GM21737 (cell line): ENCODE data around the gene SEMA3A.

ENCODE experiments used
- ATAC-seq: cut with Tn5 transposase; IDR thresholded peaks from one replicate; pipeline ENCODE4 v1.9.1; 2021; ENCODE audit warnings: mild to moderate bottlenecking, moderate library complexity; ENCODE audit not compliant: unreplicated experiment

Gene SEMA3A

DNA sequence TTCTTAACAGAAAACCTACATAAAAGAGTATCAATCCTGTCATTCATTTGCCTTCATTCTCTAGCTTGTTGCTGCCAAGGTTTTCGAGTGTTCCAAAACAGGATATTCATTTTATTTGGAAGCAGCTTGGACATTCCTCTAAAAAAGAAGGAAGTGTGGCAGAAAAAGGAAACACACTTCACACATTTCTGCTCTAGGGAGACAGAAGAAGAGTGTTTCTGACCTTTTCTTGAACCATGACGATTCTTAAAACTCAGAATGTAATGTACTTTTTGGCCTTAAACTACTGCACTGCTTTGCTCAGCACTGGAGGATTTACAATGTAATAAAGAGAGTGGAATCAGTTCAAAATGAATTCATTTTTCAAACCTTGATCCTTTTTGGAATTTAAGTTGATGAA lies 81.3 kb downstream of the SEMA3A start:
- no peak for ATAC-seq

DNA sequence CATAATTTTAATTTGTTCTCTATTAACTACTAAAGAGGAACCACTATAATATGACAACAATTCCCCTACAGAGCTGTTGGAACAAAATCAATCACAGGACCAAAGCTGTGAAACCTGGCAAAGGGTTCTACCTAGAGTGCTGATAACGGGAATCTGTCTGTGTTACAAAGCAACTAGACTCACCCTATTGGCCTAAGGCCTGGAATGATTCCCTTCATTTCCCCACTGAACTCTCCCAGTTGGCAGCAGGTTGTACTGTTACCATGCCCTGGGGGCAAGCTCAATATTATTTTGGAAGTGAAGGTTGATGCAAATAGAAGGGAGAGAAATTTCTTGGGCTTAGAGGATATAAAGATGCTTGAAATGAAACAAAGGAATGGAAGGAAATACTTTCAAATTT lies 81.8 kb downstream of the SEMA3A start:
- ATAC-seq, result no peak

- ATAC-seq, result no peak
Measured at GRCh38 chr7:84111842-84112241, 82.7 kb downstream of the SEMA3A start.

- ATAC-seq, result no peak
Measured at GRCh38 chr7:84110400-84110799, 84.2 kb downstream of the SEMA3A start.

DNA sequence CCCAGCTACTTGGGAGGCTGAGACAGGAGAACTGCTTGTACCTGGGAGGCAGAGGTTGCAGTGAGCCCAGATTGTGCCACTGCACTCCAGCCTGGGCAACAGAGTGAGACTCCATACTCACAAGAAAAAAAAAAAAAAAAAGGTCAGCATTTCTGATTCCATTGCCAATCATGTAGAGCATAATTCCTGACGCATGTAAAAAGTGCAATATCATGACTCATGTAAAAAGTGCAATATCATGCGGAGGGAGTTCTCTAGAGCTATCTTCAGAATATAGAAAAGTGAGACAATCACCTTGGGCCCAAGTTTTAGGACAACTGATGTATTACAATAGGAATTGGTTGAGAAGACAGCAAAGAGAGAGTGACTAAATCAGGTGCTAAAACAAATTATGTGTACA lies 85.8 kb downstream of the SEMA3A start:
- ATAC-seq, result no peak

GRCh38 chr7:84108119-84108518 lies 86.5 kb downstream of the SEMA3A start:
- no peak for ATAC-seq

DNA sequence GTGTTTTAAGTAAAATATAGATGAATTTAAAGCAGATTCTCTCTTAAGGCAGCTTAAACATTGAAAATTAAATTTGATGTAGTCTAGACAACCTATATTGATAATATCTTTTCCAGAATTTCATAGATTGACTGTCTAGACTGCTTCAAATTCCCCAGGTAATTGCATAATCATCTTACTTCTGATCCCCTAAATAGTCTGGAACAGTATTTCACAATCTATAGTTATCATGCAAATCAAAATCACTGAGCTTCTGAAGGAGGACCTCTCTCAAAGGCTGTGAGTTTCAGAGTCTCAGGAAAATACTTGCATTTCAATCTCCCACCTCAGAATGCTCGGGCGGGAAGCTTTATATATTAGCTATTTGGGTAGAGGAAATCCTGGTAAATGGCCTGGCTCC lies 87.3 kb downstream of the SEMA3A start:
- no peak for ATAC-seq

DNA sequence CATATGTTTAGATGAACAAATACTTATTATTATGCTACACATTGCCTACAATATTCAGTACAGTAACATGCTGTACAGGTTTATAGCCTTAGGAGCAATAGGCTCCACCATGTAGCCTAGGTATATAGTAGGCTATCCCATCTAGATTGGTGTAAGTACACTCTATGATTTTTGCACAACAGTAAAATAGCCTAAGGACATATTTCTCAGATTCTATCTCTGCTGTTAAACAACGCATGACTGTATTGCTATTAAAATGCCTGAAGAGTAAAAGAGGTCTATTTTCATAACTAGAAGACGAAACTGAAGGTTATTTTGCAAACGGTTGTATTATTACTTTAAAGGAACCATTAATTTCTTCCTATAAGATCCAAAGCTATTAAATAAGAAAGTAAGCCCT lies 88.3 kb downstream of the SEMA3A start:
- ATAC-seq, result no peak

GRCh38 chr7:84105586-84105985 lies 89.0 kb downstream of the SEMA3A start:
- no peak for ATAC-seq

DNA sequence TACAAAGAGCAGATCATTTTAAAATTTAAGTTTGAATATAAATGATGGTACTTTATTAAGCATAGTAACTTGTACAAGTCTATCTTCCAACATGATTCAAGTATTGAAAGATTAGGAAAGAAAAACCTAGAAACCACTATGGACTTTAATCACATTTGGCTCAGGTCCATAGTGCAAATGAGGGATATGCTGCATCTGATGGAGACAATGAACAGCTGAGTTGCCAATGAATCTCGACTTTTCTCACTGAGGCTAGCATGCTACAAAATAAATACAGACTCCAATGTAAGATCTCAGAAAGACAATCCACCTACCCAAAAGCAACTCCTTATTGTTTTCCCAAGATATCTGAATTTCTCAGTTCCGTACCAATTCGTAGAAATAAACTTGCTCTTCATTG lies 89.8 kb downstream of the SEMA3A start:
- no peak for ATAC-seq

DNA sequence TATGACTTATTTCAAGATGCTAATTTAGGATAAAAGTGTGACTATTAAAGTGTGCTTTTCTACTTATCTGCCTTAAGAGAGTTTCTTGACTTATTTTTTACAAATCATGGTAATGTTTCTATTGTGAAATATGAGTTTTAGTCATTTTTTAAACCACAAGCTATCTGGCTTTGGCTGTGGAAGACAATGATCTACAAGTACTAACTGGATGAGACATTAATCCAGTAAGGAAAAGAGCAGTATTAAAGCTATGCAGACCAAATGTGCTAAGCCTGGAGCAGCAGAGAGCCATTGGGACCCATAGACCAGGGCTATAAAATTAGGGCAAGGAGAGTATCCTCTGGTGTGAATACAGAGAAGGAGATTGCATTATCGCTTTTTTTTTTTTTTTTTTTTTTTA lies 92.4 kb downstream of the SEMA3A start:
- ATAC-seq, result no peak

DNA sequence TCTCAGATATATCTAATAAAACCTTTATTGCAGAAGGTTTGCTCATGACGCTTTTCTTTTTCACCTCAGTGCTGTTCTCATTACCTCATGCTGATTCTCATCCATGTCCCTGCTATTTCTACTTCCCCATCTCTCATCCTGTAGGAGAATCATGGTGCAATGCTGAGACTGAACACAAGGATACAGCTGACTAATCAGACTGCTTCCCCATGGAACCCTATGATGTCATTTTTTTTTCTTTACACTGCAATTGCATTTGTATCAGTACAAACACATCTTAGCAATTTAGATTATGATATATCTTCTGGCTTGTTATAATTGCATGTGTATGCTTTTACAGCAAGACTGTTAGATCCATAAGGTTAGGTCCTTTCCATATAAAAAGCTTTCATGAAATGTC lies 93.7 kb downstream of the SEMA3A start:
- no peak for ATAC-seq

DNA sequence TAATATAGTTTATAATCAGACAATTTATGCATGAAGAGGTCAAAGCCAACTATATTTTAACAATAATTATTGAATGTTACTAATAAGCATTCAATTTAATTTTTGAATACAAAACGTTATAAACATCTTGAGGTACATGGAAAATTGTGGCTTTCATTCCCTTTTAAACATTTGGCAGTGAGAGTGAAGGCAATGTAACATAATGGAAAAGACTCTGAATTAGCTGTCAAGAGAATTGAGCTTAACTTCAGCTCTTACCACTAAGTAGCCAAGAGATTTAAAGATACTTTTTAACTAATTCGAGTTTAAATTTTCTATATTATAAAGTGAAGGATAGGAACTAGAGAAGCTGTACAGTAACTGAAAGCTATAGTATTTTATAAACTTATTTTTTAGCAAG lies 98.6 kb downstream of the SEMA3A start:
- ATAC-seq, result no peak

- no peak for ATAC-seq
Measured at GRCh38 chr7:84092207-84092606, 102.4 kb downstream of the SEMA3A start.

DNA sequence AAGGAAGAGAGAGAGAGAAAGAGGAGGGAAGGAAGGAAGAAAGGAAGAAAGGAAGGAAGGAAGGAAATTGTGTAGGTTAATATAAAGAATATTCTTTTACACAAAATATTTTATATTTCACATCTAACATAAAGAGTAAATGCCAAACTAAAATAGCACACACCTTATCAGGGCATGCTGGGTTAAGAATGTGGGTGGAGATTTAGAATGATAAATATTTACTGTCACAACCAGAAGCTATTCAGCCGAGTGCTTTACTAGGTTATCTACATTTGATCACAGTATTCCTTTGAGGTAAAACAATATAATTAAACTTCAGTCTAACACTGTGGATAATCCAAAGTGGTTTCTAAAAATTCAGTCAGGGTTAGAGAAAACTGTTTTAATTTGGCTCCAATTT lies 103.3 kb downstream of the SEMA3A start:
- ATAC-seq, result no peak

DNA sequence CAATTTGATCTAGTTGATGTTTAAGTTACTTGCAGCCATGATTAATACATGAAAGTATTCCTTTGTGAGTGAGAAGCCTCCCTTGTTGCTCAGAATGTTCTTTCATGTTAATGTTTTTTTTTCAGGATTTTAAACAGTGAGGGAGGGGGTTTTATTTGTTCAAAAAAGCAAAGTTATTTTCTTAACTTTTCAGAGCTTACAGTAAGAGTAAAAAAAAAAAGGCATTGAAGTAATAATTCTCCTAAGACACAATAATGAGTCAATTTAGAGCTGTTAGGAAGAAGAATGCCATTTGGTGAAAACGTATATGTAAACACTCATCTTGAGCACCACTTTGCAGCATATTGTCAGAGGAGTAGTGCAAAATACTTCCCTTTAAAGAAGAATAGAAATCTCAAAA lies 105.8 kb downstream of the SEMA3A start:
- no peak for ATAC-seq

DNA sequence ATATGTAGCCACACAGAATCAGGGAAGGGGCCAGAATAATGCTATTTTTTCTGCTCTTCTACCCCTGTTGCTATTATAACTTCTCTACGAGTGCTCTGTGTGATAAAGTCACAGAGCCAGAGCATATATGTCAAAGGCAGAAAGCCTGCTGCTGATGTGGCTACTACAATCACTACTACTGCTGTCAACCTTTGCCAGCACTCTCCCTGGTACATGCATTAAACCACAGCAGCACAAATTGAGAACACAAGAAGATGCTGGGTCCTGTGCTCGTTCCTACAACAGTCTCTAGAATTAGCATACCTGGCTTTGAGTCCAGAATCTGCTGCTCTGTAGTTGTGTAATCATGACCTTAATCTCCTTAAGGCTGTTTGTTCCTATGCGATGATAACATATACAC lies 108.6 kb downstream of the SEMA3A start:
- no peak for ATAC-seq

DNA sequence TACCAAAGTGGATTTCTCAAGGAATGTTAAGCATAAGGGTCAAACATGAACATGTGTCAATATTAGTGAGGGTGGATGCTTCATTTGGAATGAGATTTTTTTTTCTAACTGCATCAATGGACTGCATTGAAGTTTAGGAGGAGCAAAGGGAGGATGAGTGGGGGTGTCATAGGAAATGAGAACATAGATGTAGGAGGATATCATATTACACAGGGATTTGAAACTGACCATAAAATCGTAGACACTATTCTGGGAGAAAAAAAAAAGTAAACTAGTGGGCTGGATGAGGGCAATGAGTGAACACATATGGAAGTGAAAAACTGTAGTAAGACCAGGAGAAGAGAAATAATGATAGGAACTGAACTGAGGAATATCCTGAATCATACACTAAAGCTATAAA lies 109.4 kb downstream of the SEMA3A start:
- no peak for ATAC-seq

- no peak for ATAC-seq
Measured at GRCh38 chr7:84083846-84084245, 110.7 kb downstream of the SEMA3A start.

DNA sequence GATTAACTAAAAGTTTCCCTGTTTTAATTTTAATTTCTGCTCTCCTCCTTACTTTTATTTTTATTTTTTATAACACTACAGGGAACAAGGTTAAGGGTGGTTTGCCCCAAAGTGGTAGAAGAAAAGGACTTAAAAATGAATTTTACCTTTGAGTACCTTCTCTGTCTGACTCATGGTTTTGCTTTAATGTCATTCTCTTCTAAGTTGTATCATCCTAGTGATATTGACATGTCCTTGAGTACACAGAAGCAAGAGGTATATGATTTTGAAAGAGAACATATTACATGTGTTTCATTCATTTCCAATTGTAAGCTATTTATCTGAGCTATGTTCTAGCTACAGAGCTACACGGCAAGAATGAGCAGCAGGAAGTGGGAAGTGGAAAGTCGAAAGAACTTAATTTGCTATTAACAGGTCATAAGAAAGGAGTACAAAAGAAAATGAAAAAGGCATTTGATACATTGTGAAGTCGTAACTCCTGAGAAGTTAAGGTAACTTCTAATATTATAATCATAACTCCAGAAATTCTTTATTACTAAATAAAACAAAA lies 112.5 kb downstream of the SEMA3A start:
- no peak for ATAC-seq

DNA sequence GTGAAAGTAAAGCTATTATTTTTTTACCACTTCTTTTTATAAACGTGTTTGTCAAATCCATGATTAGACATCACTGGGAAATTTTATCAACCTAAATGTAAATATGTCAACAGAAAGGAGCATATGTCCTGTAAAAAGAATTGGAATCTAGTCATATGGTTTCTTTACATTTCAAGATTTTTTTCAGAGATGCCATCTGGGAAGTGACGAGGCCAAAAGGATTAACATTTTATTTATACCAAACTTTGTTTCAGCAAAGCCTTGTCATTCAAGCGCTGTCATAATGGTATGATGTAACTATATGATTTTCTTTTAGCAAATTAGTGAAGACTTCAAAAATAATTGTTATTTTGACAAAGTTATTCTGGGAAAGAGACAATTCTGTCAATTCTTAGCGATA lies 117.3 kb downstream of the SEMA3A start:
- ATAC-seq, result no peak

DNA sequence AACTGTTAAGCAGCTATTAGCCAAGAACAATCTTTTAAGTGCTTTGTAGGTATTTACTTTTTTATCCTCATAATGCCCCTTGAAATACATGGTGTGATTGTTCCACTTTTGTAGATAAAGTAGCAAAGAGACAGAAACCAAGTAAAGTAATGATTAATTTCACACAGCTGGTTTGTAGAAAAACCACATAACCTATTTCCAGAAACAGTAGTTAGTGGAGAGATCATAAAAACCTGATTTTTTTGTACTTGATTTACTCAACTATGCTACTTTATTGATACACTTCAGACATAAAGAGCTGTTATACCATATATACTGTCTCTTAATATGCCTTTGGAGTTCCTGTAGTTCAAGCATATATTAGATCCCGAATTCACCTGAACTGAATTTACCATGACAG lies 118.4 kb downstream of the SEMA3A start:
- no peak for ATAC-seq

GRCh38 chr7:84073186-84073875 lies 121.3 kb downstream of the SEMA3A start:
- ATAC-seq, result no peak
